T-helper 9 cell (primary cell): ENCODE results near the gene CHCHD10.
"Not testable (repeated sequence)": the region's sequence is repeated elsewhere in the genome, so short reads cannot be mapped to it uniquely, and the experiment has no call there.

Experiments
- DNase-seq: peaks from one replicate; pipeline ENCODE4 v3.0.0-alpha.2; 2020

The CHCHD10 gene

DNA sequence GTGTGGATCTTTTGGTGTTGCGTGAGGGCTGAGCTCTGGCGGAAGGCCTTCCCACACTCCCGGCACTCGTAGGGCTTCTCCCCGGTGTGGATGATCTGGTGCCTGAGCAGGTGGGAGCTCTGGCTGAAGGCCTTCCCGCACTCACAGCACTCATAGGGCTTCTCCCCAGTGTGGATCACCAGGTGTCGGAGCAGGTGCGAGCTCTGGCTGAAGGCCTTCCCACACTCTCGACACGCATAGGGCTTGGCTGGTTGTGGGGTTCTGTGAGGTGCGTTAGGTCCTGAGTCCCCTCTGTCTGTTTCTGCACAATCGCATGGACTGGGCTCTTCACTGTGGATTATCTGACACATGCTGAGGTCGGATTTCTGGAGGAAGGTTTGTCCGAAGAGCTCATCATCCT lies 23.3 kb downstream of the CHCHD10 start:
- no peak for DNase-seq

DNA sequence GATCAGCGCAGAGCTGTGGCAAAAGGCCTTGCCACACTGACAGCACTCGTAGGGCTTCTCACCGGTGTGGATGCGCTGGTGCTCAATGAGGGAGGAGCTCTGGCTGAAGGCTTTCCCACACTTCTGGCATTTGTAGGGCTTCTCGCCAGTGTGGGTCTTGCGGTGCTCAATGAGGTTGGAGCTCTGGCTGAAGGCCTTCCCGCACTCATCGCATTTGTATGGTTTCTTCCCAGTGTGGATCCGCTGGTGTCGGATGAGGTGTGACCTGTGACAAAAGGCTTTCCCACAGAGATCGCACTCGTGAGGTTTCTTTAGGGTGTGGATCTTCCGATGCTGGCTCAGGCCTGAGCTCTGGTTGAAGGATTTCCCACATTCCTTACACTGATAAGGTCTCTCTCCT lies 23.8 kb downstream of the CHCHD10 start:
- DNase-seq = no peak

DNA sequence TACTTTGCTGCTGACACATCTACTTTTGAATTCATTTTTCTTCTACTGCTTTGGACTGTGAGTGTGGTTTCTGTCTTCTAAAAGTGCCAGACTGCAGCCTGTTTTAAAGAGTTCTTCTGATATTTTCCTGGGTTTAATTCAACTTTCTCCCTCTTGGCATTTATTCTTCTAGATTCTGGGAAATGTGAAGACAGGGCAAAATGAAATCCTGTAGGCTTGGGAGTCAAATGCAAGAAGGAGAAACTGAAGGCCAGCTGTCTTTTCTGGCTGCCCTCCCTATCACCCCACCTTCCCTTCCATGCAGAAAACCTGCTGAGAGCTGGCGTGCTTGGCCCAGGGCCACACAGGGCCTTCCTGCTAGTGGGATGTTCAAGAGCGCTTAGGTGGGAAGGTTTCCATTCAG lies 24.5 kb downstream of the CHCHD10 start:
- no peak for DNase-seq

DNA sequence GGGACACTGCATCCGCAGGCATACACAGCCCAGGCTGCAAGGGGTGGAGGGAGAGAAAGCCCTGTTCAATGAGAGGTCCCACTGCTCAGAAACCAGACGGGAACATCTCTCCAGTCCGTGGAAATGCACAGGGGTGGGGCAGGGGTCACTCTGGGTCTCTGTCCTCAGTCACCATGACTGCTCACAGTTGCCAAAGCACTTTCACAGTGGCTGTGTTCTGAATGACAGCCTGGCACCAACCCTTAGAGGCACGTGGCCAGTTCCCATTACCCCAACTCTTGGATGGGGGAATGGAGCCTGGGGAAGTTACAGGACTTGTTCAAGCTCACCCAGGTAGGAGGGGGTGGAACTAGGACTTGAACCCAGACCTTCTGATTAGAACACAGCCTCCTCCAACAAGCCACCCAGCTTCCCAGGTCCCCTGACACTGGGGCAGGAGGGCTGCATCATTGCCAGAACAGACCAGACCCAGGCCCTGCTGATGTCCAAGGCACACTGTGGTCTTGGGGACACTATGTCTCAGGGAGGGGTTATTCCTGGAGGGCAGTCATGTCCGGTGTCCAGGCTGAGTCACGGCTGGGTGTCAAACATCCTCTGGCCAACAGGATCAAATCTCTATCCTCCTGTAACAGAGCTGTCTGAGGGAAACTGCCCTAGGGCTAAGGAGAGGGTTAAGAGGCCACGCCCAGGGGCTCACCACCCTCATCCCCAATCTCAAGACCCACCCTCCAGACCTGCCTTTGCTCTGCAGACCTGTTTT lies 25.1 kb downstream of the CHCHD10 start:
- no peak for DNase-seq

DNA sequence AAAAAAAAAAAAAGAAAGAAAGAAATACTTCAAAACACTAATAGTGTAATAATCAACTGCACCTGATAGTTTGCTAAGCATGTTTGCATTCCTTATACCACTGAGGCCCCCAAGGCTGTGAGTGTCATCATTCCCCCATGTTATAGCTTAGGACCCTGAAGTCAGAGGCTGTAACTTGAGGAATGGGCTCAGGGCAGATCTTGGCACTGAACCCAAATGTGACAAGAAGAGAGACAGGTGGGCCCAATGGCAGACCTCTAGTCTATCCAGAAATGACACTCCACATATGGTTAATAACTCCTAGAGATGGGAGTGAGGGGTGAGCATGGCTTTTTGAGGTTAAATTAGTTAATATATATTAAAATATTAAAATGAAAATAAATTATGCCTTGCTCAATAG lies 30.1 kb downstream of the CHCHD10 start:
- DNase-seq = no peak

DNA sequence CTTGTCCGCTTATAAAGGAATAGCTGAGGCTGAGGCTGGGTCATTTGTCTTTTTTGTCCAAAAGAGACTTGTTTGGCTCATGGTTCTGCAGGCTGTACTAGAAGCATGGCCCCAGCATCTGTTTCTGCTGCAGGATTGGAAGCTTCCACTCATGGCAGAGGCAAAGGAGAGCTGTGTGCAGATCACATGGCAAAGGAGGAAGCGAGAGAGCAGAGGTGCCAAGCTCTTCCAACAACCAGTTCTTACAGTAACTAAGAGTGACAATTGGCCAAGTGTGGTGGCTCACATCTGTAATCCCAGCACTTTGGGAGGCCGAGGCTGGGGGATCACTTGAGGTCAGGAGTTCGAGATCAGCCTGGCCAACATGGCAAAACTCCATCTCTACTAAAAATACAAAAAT lies 39.7 kb downstream of the CHCHD10 start:
- DNase-seq = not testable (repeated sequence)

DNA sequence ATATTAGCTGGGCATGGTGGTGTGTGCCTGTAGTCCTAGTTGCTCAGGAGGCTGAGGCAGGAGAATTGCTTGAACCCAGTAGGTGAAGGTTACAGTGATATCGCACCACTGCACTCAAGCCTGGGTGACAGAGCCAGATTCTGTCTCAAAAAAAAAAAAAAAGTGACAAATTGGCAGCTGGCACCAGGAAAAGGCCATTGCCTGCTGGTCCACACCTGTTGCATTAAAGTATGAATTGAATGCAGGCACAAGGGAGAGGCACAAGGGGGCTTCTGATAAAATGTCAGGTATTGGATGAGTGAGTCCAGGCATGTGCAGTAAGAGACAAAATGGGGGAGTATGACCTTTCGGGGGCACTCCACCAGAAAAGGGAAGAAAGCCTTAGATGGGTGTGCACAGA lies 45.0 kb downstream of the CHCHD10 start:
- DNase-seq = no peak

DNA sequence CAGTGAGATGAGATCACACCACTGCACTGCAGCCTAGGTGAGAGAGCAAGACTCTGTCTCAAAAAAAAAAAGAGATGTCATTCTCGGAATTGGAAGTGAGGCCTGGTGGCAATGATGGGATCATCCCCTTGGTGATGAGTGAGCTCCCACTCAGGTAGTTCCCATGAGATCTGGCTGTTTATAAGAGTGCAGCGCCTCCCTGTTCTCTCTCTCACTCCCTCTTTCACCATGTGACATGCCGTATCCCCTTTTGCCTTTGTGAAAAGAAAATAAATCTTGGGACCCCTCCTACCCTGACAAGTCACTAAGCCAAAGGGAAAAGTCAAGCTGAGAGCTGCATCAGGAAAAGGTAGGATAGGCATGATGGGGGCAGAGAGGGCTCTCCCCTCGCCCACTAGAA lies 45.6 kb downstream of the CHCHD10 start:
- no peak for DNase-seq

DNA sequence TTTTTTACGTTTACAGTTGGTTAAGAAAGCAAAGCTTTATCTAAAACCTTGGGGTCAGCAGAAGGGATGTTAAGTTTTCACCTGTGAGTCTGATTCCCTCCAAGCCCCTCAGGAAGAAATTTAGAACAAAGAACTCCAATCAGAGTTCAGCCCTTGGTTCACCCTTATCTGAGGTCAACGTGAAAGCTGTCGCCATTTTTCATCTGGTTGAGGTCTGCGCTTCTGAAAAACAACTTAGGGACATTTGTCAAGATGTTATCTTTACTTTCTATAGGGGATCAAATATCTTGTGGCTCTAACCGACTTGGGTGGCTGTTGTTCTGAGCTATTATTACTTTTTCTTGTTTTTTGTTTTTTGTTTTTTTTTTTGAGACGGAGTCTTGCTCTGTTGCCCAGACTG lies 46.9 kb downstream of the CHCHD10 start:
- no peak for DNase-seq

DNA sequence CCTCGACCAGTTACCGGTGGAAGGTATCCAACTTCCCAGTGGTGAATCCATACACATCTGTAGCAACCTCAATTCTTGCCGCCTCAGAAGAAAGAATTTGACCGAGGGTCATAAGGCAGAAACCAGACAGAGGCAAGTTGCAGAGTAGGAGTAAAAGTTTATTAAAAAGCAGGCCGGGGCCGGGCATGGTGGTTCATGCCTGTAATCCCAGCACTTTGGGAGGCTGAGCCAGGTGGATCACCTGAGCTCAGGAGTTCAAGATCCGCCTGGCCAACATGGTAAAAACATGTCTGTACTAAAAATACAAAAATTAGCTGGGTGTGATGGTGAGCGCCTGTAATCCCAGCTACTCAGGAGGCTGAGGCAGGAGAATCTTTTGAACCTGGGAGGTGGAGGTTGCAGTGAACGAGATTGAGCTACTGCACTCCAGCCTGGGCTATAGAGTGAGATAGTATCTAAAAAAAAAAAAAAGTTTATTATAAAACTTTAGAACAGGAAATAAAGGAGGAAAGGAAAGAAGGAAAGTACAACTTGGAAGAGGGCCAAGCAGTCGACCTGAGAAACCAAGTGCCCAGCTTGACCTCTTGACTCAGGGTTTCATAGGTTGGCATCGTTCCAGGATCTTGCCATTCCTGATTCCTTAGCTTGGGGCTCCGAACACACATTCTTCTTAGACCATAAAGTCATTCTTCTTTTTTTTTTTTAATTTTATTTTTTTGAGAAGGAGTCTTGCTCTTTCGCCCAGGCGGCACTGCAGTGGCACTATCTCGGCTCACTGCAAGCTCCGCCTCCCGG lies 49.2 kb downstream of the CHCHD10 start:
- no peak for DNase-seq

DNA sequence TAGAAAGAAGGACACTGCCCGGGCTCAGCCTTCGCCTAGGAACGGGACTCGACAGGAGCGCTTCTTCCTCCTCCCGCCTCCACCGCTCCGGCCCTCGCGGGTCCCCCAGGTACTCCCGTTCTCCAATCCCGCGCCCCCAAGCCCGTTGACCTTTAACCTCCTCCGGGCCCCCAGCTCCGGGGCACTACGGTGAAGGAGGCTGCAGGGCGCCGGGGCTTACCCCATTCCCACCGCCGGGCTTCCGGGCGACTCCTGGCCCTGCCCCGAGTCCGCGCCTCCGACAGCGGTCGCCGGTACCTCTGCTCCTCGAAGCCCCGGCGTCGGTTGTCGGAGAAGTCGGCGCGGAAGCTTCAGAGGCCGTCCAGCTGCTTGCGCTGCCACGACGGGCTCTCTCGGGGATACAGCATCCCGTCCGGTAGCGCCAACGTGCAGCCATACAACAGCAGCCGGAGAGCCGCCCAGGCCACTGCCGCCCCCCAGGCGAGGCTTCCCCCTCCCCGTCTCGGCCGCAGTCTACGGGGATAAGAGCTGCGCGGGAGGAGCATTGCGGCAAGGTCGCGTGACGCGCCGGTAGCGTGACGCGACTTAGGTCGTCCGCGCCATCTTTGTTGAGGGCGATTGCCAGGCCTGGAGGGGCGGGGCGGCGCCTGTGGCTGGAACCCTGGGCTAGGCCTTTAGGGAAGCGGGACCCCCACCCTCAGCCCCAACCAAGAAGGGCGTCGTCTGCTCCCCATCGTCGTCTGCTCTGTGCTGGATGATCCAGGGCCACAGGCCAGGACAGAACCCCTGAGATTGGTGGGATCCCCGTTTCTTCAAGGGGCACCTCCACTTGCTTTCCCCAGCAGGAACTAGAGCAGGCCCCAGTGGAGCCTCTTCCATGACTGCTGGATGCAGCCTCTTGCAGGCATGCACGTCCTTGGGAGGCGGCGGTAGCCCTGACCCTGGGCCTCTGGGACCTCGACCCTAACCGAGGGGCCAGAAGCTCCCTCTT lies 50.7 kb downstream of the CHCHD10 start:
- DNase-seq = peak; percentile 77
